ENCODE measurements around the gene MBLAC1.

MBLAC1 gene

GRCh38 chr7:100126931-100127865 lies at the start of gene MBLAC1:
Gene MBLAC1, plus strand, starts transcription at chr7:100126967. Its CDS starts 429 bp downstream, at chr7:100127396.
- peaks cover 2% of the 10 kb centered on the region for H3K36me3 Mint-ChIP-seq
- peaks cover 37% of the 10 kb centered on the region for H3K4me1 Mint-ChIP-seq
- peak within 1 kb of the TSS; percentile 98 for H3K27ac Mint-ChIP-seq
- H3K4me3 Mint-ChIP-seq: peak within 1 kb of the TSS; percentile 98
- H3K9me3 Mint-ChIP-seq: no peaks in the 10 kb centered on the region
- H3K27me3 Mint-ChIP-seq: no peaks in the 10 kb centered on the region

GRCh38 chr7:100077205-100077604 lies 49.6 kb upstream of the MBLAC1 start:
- H3K4me1 Mint-ChIP-seq: peaks cover 29% of the 10 kb centered on the region
- peaks cover 27% of the 10 kb centered on the region for H3K36me3 Mint-ChIP-seq
- peaks cover 2% of the 10 kb centered on the region for H3K9me3 Mint-ChIP-seq
- H3K27me3 Mint-ChIP-seq: no peaks in the 10 kb centered on the region
- H3K4me3 Mint-ChIP-seq: peak overlapping the region; percentile 23
- H3K27ac Mint-ChIP-seq: no peak overlapping the region

GRCh38 chr7:100079024-100079560 lies 47.7 kb upstream of the MBLAC1 start:
- peaks cover 37% of the 10 kb centered on the region for H3K4me1 Mint-ChIP-seq
- peak overlapping the region; percentile 39 for H3K4me3 Mint-ChIP-seq
- no peak overlapping the region for H3K27ac Mint-ChIP-seq
- no peaks in the 10 kb centered on the region for H3K9me3 Mint-ChIP-seq
- peaks cover 16% of the 10 kb centered on the region for H3K36me3 Mint-ChIP-seq
- H3K27me3 Mint-ChIP-seq: no peaks in the 10 kb centered on the region

- Mint-ChIP-seq H3K4me1 (peaks cover 37% of the 10 kb centered on the region), H3K9me3 (no peaks in the 10 kb centered on the region), H3K36me3 (peaks cover 7% of the 10 kb centered on the region), H3K27me3 (no peaks in the 10 kb centered on the region), H3K27ac (peak overlapping the region; percentile 86), H3K4me3 (peak overlapping the region; percentile 94)
Observed at GRCh38 chr7:100080907-100081534, 45.7 kb upstream of the MBLAC1 start.

GRCh38 chr7:100081535-100082102 lies 45.1 kb upstream of the MBLAC1 start, which contains the start of gene ZNF3:
Gene ZNF3, minus strand, starts transcription at chr7:100081723. Its CDS starts 4,366 bp downstream, at chr7:100077357.
- peak within 1 kb of the TSS; percentile 91 for H3K27ac Mint-ChIP-seq
- peaks cover 37% of the 10 kb centered on the region for H3K4me1 Mint-ChIP-seq
- peak within 1 kb of the TSS; percentile 94 for H3K4me3 Mint-ChIP-seq
- H3K9me3 Mint-ChIP-seq: no peaks in the 10 kb centered on the region
- peaks cover 6% of the 10 kb centered on the region for H3K36me3 Mint-ChIP-seq
- H3K27me3 Mint-ChIP-seq: no peaks in the 10 kb centered on the region

GRCh38 chr7:100082978-100083377 lies 43.8 kb upstream of the MBLAC1 start:
- Mint-ChIP-seq H3K36me3 (peaks cover 2% of the 10 kb centered on the region), H3K27me3 (no peaks in the 10 kb centered on the region), H3K4me1 (peaks cover 37% of the 10 kb centered on the region), H3K27ac (peak overlapping the region; percentile 62), H3K9me3 (no peaks in the 10 kb centered on the region), H3K4me3 (peak overlapping the region; percentile 94)

- peaks cover 2% of the 10 kb centered on the region for H3K36me3 Mint-ChIP-seq
- H3K27me3 Mint-ChIP-seq: no peaks in the 10 kb centered on the region
- H3K4me1 Mint-ChIP-seq: peaks cover 39% of the 10 kb centered on the region
- no peaks in the 10 kb centered on the region for H3K9me3 Mint-ChIP-seq
- H3K27ac Mint-ChIP-seq: no peak overlapping the region
- H3K4me3 Mint-ChIP-seq: no peak overlapping the region
Observed at GRCh38 chr7:100085515-100085914, 41.3 kb upstream of the MBLAC1 start.

GRCh38 chr7:100087055-100087750 lies 39.6 kb upstream of the MBLAC1 start:
- Mint-ChIP-seq H3K27ac (peak overlapping the region; percentile 94), H3K27me3 (no peaks in the 10 kb centered on the region), H3K36me3 (peaks cover 2% of the 10 kb centered on the region)

GRCh38 chr7:100088095-100088620 lies 38.6 kb upstream of the MBLAC1 start:
- H3K27ac Mint-ChIP-seq: peak overlapping the region; percentile 94
- H3K4me3 Mint-ChIP-seq: peak overlapping the region; percentile 94
- H3K27me3 Mint-ChIP-seq: no peaks in the 10 kb centered on the region
- no peaks in the 10 kb centered on the region for H3K9me3 Mint-ChIP-seq
- peaks cover 26% of the 10 kb centered on the region for H3K4me1 Mint-ChIP-seq
- peaks cover 2% of the 10 kb centered on the region for H3K36me3 Mint-ChIP-seq

More at GRCh38 chr7:100087055-100087750, 39.6 kb upstream of the MBLAC1 start:
- Mint-ChIP-seq H3K9me3 (no peaks in the 10 kb centered on the region), H3K4me3 (peak overlapping the region; percentile 57), H3K4me1 (peaks cover 34% of the 10 kb centered on the region)

- Mint-ChIP-seq H3K9me3 (no peaks in the 10 kb centered on the region), H3K27ac (peak within 1 kb of the TSS; percentile 94), H3K27me3 (no peaks in the 10 kb centered on the region), H3K36me3 (peaks cover 2% of the 10 kb centered on the region), H3K4me1 (peaks cover 26% of the 10 kb centered on the region), H3K4me3 (peak within 1 kb of the TSS; percentile 94)
Observed at GRCh38 chr7:100088621-100089457, 37.9 kb upstream of the MBLAC1 start, which contains the start of gene COPS6. Gene COPS6, plus strand, starts transcription at chr7:100088969. Its CDS starts 22 bp downstream, at chr7:100088991.

- H3K4me1 Mint-ChIP-seq: peaks cover 26% of the 10 kb centered on the region
- peak overlapping the region; percentile 94 for H3K27ac Mint-ChIP-seq
- H3K9me3 Mint-ChIP-seq: no peaks in the 10 kb centered on the region
- no peaks in the 10 kb centered on the region for H3K27me3 Mint-ChIP-seq
- H3K36me3 Mint-ChIP-seq: peaks cover 2% of the 10 kb centered on the region
- H3K4me3 Mint-ChIP-seq: peak overlapping the region; percentile 94
Observed at GRCh38 chr7:100089458-100090196, 37.1 kb upstream of the MBLAC1 start.

- peak overlapping the region; percentile 19 for H3K27ac Mint-ChIP-seq
- no peaks in the 10 kb centered on the region for H3K27me3 Mint-ChIP-seq
- H3K4me1 Mint-ChIP-seq: peaks cover 33% of the 10 kb centered on the region
- no peaks in the 10 kb centered on the region for H3K9me3 Mint-ChIP-seq
- H3K4me3 Mint-ChIP-seq: peak overlapping the region; percentile 39
- H3K36me3 Mint-ChIP-seq: peaks cover 6% of the 10 kb centered on the region
Observed at GRCh38 chr7:100090527-100091410, 36.0 kb upstream of the MBLAC1 start.
